Liver (tissue), 9 donors: Measurements from ENCODE around the gene ADGRA1. TPM values are rescaled to one million over a fixed set of nuclear protein-coding genes. Genes with fewer than 3 reads are reported as not detected.

Source experiments
- DNase-seq: peaks from one replicate; pipeline ENCODE4 v3.0.0-alpha.2; 2017; ENCODE audit warnings: low spot score
- H3K27ac ChIP-seq, 2 donors: one replicate each; pipeline ENCODE4 v1.7.0; 2013; ENCODE audit warnings: inconsistent platforms in 2 of 2, low read length in 2 of 2, control low read depth in 1 of 2, low read depth in 1 of 2, mild to moderate bottlenecking in 1 of 2
- H3K27me3 ChIP-seq, 4 donors: one replicate each; pipeline versions ENCODE4 v1.6.1 to v1.7.0; 2013; ENCODE audit warnings: low read length in 3 of 4, inconsistent platforms in 1 of 4, mild to moderate bottlenecking in 1 of 4, moderate library complexity in 1 of 4; ENCODE audit not compliant: control insufficient read depth in 4 of 4, insufficient read depth in 4 of 4
- H3K36me3 ChIP-seq, 4 donors: one replicate each; pipeline versions ENCODE4 v1.6.1 to v1.7.0; 2013; ENCODE audit warnings: low read length in 3 of 4, mild to moderate bottlenecking in 3 of 4, low read depth in 1 of 4, moderate library complexity in 1 of 4; ENCODE audit not compliant: control insufficient read depth in 4 of 4, insufficient read depth in 3 of 4
- H3K4me1 ChIP-seq, 4 donors: one replicate each; pipeline versions ENCODE4 v1.6.1 to v1.7.0; 2013; ENCODE audit warnings: low read length in 3 of 4, mild to moderate bottlenecking in 3 of 4, moderate library complexity in 1 of 4; ENCODE audit not compliant: control insufficient read depth in 4 of 4, insufficient read depth in 4 of 4
- H3K4me3 ChIP-seq, 3 donors: one replicate each; pipeline versions ENCODE4 v1.6.1 to v1.7.0; 2013; ENCODE audit warnings: low read length in 3 of 3, control low read depth in 1 of 3, low read depth in 1 of 3, mild to moderate bottlenecking in 1 of 3
- H3K9ac ChIP-seq, 2 donors: one replicate each; pipeline ENCODE4 v1.7.0; 2013; ENCODE audit warnings: low read length in 2 of 2, mild to moderate bottlenecking in 2 of 2, moderate library complexity in 2 of 2, control low read depth in 1 of 2, low read depth in 1 of 2
- H3K9me3 ChIP-seq, 4 donors: one replicate each; pipeline versions ENCODE4 v1.6.1 to v1.7.0; 2013; ENCODE audit warnings: low read length in 3 of 4; ENCODE audit not compliant: control insufficient read depth in 4 of 4
- CTCF ChIP-seq: fragments of 150-350 bp; IDR thresholded peaks from 2 replicates; pipeline ENCODE4 v1.5.1; 2017; ENCODE audit warnings: improper control_type of control experiment, low read depth, low read length; ENCODE audit not compliant: missing input control
- EGR1 ChIP-seq, 2 donors: IDR thresholded peaks; 2 replicates each; pipeline ENCODE4 v1.6.1; 2016 to 2018; ENCODE audit warnings: antibody characterized with exemption in 2 of 2, low read depth in 2 of 2
- FOXA1 ChIP-seq: IDR thresholded peaks from 2 replicates; pipeline ENCODE4 v1.6.1; 2016; ENCODE audit warnings: antibody characterized with exemption
- FOXA2 ChIP-seq: IDR thresholded peaks from 2 replicates; pipeline ENCODE4 v1.6.1; 2016; ENCODE audit warnings: antibody characterized with exemption
- GABPA ChIP-seq, 2 donors: IDR thresholded peaks in 1 of 2; conservative IDR thresholded peaks in 1 of 2; 2 replicates each; pipeline ENCODE4 v1.6.1; 2016; ENCODE audit warnings: antibody characterized with exemption in 2 of 2, mild to moderate bottlenecking in 1 of 2, moderate library complexity in 1 of 2
- HNF4A ChIP-seq, 2 donors: conservative IDR thresholded peaks; 2 replicates each; pipeline ENCODE4 v1.6.1; 2016; ENCODE audit warnings: antibody characterized with exemption in 2 of 2, mild to moderate bottlenecking in 2 of 2
- HNF4G ChIP-seq: IDR thresholded peaks from 2 replicates; pipeline ENCODE4 v1.6.1; 2016; ENCODE audit warnings: antibody characterized with exemption
- JUND ChIP-seq, 2 donors: IDR thresholded peaks; 2 replicates each; pipeline ENCODE4 v1.6.1; 2016; ENCODE audit warnings: antibody characterized with exemption in 2 of 2
- NR2F2 ChIP-seq: IDR thresholded peaks from 2 replicates; pipeline ENCODE4 v1.6.1; 2016; ENCODE audit warnings: antibody characterized with exemption
- RAD21 ChIP-seq, 2 donors: IDR thresholded peaks; 2 replicates each; pipeline ENCODE4 v1.6.1; 2016; ENCODE audit warnings: antibody characterized with exemption in 2 of 2, mild to moderate bottlenecking in 2 of 2
- REST ChIP-seq: IDR thresholded peaks from 2 replicates; pipeline ENCODE4 v1.6.1; 2016; ENCODE audit warnings: antibody characterized with exemption, mild to moderate bottlenecking
- RXRA ChIP-seq, 2 donors: IDR thresholded peaks; 2 replicates each; pipeline ENCODE4 v1.6.1; 2017 to 2018; ENCODE audit warnings: antibody characterized with exemption in 2 of 2, mild to moderate bottlenecking in 1 of 2
- SP1 ChIP-seq: IDR thresholded peaks from 2 replicates; pipeline ENCODE4 v1.6.1; 2018; ENCODE audit warnings: antibody characterized with exemption, mild to moderate bottlenecking
- TAF1 ChIP-seq: conservative IDR thresholded peaks from 2 replicates; pipeline ENCODE4 v1.6.1; 2016; ENCODE audit warnings: antibody characterized with exemption, mild to moderate bottlenecking
- WGBS: extraction: QIAGEN DNeasy Blood & Tissue Kit; methylation state at CpG from one replicate; pipeline ENCODE4 v1.1.7; 2013; 5-methylcytosine and 5-hydroxymethylcytosine counted together
- polyA plus RNA-seq, 2 donors: library from polyadenylated mRNA; stranded (reverse) in 1 of 2; unstranded in 1 of 2; fragments of 200-250 nt in 1 of 2; fragments of >200 nt in 1 of 2; fragmentation: Nextera tagmentation in 1 of 2; extraction: Ambion mirVana in 1 of 2; gene quantifications; one replicate each; pipeline versions ENCODE4 v1.2.1 to v1.2.3, GENCODE V29; 2013 to 2015
- total RNA-seq, 2 donors: library from RNA; depleted of rRNA; stranded (reverse); fragments of >200 nt; gene quantifications; one replicate each; pipeline ENCODE4 v1.2.3, GENCODE V29; 2014
- TF ChIP-seq, protein P1 (sequence below): IDR thresholded peaks from 2 replicates; pipeline ENCODE4 v1.6.1; 2016; ENCODE audit warnings: antibody characterized with exemption
- TF ChIP-seq, protein P2 (sequence below): IDR thresholded peaks from 2 replicates; pipeline ENCODE4 v1.6.1; 2016; ENCODE audit warnings: antibody characterized with exemption
- TF ChIP-seq, protein P3 (sequence below): IDR thresholded peaks from 2 replicates; pipeline ENCODE4 v1.6.1; 2016; ENCODE audit warnings: antibody characterized with exemption
- donor health status: healthy.
- donor health status: healthy.
- donor health status: healthy.
- donor health status: healthy.
- donor health status: healthy.

The ADGRA1 gene
- total and polyA plus RNA-seq, 4 donors, result 0.08 to 0.70 (median 0.12) TPM; not detected in 1

DNA sequence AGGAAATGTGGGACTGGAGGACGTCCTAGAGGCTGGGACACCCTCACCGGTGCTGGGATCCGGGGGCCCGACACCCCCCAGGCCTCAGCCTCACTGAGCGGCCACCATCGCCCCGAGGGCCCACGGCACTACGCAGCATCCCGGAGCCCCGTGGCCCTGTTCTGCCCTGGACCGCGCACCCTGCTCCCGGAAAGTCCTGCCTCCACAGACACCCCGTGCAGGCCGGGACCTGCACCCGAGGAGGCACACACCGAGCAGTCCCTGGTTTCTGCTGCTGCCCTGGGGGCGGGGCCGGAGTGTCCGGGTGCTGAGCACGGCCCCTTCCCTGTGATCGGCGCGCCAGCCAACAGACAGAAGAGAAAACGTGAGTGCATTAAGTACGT, 54.2 kb downstream of the ADGRA1 start:
- no peak for DNase-seq
- Histone ChIP-seq H3K9ac (no peak overlapping the region), H3K4me3 (no peak overlapping the region), H3K36me3 (no peaks in the 10 kb centered on the region), H3K27me3 (no peaks in the 10 kb centered on the region), H3K27ac (no peak overlapping the region), H3K9me3 (no peaks in the 10 kb centered on the region), H3K4me1 (no peaks in the 10 kb centered on the region)
- TF ChIP-seq, protein P1, sequence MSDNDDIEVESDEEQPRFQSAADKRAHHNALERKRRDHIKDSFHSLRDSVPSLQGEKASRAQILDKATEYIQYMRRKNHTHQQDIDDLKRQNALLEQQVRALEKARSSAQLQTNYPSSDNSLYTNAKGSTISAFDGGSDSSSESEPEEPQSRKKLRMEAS, result no peak
- TF ChIP-seq REST, result no peak
- TF ChIP-seq NR2F2, result no peak
- no peak for TF ChIP-seq SP1
- no peak for TF ChIP-seq FOXA1
- no peak for TF ChIP-seq CTCF
- TF ChIP-seq RXRA (IDR thresholded peaks at IDR 0.05), result no peak
- no peak for TF ChIP-seq RAD21 (IDR thresholded peaks at IDR 0.05)
- TF ChIP-seq, protein P2, sequence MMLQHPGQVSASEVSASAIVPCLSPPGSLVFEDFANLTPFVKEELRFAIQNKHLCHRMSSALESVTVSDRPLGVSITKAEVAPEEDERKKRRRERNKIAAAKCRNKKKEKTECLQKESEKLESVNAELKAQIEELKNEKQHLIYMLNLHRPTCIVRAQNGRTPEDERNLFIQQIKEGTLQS, result no peak
- TF ChIP-seq EGR1 (IDR thresholded peaks at IDR 0.05; ENCODE audit: low read depth in 2 of 2), result no peak
- TF ChIP-seq, protein P3, sequence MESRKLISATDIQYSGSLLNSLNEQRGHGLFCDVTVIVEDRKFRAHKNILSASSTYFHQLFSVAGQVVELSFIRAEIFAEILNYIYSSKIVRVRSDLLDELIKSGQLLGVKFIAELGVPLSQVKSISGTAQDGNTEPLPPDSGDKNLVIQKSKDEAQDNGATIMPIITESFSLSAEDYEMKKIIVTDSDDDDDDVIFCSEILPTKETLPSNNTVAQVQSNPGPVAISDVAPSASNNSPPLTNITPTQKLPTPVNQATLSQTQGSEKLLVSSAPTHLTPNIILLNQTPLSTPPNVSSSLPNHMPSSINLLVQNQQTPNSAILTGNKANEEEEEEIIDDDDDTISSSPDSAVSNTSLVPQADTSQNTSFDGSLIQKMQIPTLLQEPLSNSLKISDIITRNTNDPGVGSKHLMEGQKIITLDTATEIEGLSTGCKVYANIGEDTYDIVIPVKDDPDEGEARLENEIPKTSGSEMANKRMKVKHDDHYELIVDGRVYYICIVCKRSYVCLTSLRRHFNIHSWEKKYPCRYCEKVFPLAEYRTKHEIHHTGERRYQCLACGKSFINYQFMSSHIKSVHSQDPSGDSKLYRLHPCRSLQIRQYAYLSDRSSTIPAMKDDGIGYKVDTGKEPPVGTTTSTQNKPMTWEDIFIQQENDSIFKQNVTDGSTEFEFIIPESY, result no peak
- TF ChIP-seq GABPA (IDR thresholded peaks at IDR 0.05 in 1 of 2, conservative IDR thresholded peaks at IDR 0.05 in 1 of 2), result no peak
- TF ChIP-seq HNF4G, result no peak
- TF ChIP-seq FOXA2, result no peak
- TF ChIP-seq HNF4A (conservative IDR thresholded peaks at IDR 0.05), result no peak
- 81% methylated on average over 27 of the region's 27 CpGs for WGBS

DNA sequence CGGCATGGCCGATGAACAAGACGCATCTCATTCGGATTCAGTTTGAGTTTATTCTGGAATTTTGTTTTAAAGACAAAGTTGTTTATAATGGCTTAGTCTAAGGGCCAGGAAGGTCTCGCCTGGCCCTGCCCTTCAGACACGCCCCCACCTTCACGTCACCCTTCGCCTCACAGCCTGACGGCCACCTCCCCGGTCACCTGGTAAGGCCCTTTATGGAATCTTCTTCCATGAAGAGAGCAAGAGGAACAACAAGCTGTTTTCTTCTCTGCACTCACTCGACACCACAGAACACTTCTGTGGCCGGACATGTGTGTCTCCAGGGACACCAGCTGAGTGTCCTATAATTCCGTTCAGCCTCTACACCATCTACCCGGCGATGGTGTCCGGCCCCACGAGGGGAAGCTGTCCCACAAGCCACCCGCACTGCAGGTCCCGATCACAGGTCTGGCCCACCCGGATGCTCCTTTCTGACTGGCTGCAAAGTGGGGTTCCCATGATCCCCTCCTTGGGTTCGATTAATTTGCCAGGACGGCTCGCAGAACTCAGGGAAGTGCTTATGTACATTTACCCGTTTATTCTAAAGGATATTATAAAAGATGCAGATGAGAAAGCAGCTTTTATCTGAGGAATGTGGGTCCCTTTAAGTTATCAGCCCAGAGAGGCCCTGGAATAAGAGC, 54.9 kb downstream of the ADGRA1 start:
- no peaks in the 10 kb centered on the region for H3K9me3 ChIP-seq
- H3K27ac ChIP-seq, result no peak overlapping the region
- 77% methylated on average over 24 of the region's 24 CpGs for WGBS
- no peaks in the 10 kb centered on the region for H3K4me1 ChIP-seq
- DNase-seq, result no peak
- no peaks in the 10 kb centered on the region for H3K36me3 ChIP-seq
- H3K9ac ChIP-seq, result no peak overlapping the region
- H3K4me3 ChIP-seq, result no peak overlapping the region
- no peaks in the 10 kb centered on the region for H3K27me3 ChIP-seq
- TF ChIP-seq GABPA (IDR thresholded peaks at IDR 0.05 in 1 of 2, conservative IDR thresholded peaks at IDR 0.05 in 1 of 2) (no peak), EGR1 (IDR thresholded peaks at IDR 0.05; ENCODE audit: low read depth in 2 of 2) (no peak), HNF4G (no peak), RXRA (IDR thresholded peaks at IDR 0.05) (no peak), TAF1 (no peak), FOXA2 (no peak), JUND (IDR thresholded peaks at IDR 0.05) (no peak), REST (no peak), SP1 (no peak)
- TF ChIP-seq, protein P2, result no peak
- TF ChIP-seq, protein P3, result no peak
